ENCODE results near the gene LITAF.

LITAF gene

GRCh38 chr16:11547118-11547916, 39.4 kb downstream of the LITAF start:
- Histone ChIP-seq H3K9ac (ENCODE audit: low read length) (no peak overlapping the region), H3K27ac (ENCODE audit: low read depth, low read length) (peak overlapping the region; percentile 61), H3K36me3 (ENCODE audit: control insufficient read depth, insufficient read depth, low read length) (peaks cover 10% of the 10 kb centered on the region), H3K4me3 (ENCODE audit: low read length) (no peak overlapping the region), H3K4me1 (ENCODE audit: control insufficient read depth, insufficient read depth, low read length) (no peaks in the 10 kb centered on the region), H3K27me3 (ENCODE audit: control insufficient read depth, insufficient read depth, low read length) (no peaks in the 10 kb centered on the region)

- H3K4me1 ChIP-seq (ENCODE audit: control insufficient read depth, insufficient read depth, low read length): no peaks in the 10 kb centered on the region
- H3K9ac ChIP-seq (ENCODE audit: low read length): no peak overlapping the region
- no peaks in the 10 kb centered on the region for H3K27me3 ChIP-seq (ENCODE audit: control insufficient read depth, insufficient read depth, low read length)
- H3K27ac ChIP-seq (ENCODE audit: low read depth, low read length): peak overlapping the region; percentile 61
- H3K36me3 ChIP-seq (ENCODE audit: control insufficient read depth, insufficient read depth, low read length): peaks cover 10% of the 10 kb centered on the region
- no peak overlapping the region for H3K4me3 ChIP-seq (ENCODE audit: low read length)
Measured at GRCh38 chr16:11546608-11547061, 40.1 kb downstream of the LITAF start.

DNA sequence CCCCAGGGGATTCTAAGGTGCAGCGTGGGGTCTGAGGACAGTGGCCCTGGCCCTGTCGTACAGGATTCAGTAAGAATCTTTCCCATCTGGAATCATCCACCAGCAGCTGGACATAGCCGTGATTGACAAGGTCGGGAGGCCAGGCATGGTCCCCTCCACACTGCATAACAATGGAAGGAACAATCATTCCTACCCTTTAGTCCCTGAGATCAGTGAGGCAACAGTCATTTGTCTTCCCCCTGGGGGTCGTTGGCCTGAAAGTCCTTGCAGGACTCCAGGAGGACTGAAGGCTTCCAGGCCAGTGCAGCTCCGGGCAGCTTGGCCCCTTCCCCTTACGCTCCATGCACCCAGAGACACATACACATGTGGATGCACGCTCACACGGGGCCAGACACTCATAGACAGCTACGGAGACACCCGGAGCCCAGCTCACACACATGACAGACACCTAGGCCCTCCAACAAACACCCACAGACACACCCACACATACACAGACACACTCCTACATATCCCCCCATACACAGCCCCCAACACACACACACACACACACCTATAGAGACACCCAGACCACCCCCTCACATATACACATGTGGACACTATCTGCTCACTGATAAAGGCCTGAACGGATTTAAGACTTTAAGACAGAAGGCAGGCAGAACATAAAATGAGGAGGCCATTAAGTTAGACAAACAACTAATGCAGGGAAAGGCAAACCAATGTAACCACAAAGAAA, 42.9 kb downstream of the LITAF start:
- no peak overlapping the region for H3K27ac ChIP-seq (ENCODE audit: low read depth, low read length)
- no peak overlapping the region for H3K4me3 ChIP-seq (ENCODE audit: low read length)
- H3K27me3 ChIP-seq (ENCODE audit: control insufficient read depth, insufficient read depth, low read length): no peaks in the 10 kb centered on the region
- H3K4me1 ChIP-seq (ENCODE audit: control insufficient read depth, insufficient read depth, low read length): no peaks in the 10 kb centered on the region
- no peak overlapping the region for H3K9ac ChIP-seq (ENCODE audit: low read length)
- H3K36me3 ChIP-seq (ENCODE audit: control insufficient read depth, insufficient read depth, low read length): no peaks in the 10 kb centered on the region

DNA sequence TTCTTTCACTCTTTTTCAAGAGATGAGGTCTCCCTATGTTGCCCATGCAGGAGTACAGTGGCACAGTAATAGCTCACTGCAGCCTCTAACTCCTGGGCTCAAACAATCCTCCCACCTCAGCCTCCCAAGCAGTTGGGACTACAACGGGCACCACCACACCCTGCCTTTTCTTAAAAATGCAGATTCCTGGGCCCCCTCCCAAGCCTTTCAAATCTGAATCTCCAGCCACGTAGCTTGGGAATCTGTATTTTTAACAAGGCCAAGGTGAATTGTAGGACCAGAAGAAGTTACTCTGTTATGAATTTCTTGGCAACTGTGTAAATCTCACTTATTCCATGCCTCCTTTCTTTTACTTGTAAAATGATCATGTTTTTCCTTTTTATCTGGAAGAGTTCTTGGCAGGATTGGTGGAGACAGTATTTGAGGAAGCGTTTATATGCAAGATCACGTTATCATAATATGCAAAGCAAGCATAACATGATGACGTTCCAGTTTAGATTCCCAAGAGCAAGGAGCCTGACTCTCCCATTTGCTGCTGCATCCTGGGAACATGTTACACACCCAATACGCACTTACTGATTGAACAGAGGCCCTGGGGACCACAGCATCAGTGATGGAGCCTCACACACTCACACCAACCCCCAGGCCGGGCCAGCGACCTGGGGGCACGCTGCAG, 44.5 kb downstream of the LITAF start:
- no peak overlapping the region for H3K4me3 ChIP-seq (ENCODE audit: low read length)
- no peaks in the 10 kb centered on the region for H3K36me3 ChIP-seq (ENCODE audit: control insufficient read depth, insufficient read depth, low read length)
- no peak overlapping the region for H3K9ac ChIP-seq (ENCODE audit: low read length)
- H3K27me3 ChIP-seq (ENCODE audit: control insufficient read depth, insufficient read depth, low read length): no peaks in the 10 kb centered on the region
- no peak overlapping the region for H3K27ac ChIP-seq (ENCODE audit: low read depth, low read length)
- H3K4me1 ChIP-seq (ENCODE audit: control insufficient read depth, insufficient read depth, low read length): no peaks in the 10 kb centered on the region

DNA sequence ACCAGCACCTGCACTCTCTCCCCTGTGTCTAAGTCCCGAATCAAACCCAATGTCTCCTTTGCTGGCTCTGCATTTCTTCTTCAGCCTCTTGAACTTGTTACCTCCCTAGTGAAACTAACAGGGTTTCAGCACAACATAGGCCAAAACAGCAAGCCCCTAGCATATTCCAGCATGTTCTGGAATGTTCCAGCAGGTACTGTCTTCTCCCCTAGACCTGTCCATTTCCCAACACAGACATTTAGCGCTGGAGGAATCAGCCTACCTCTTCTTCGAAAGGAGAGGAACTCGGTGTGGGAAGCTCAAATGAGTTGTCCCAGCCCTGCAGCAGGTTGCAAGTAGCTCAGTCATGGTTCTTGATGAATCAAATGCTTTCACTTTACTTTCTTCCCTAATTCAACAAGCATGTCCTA, 47.1 kb downstream of the LITAF start:
- Histone ChIP-seq H3K9ac (ENCODE audit: low read length) (no peak overlapping the region), H3K27me3 (ENCODE audit: control insufficient read depth, insufficient read depth, low read length) (no peaks in the 10 kb centered on the region), H3K4me1 (ENCODE audit: control insufficient read depth, insufficient read depth, low read length) (no peaks in the 10 kb centered on the region), H3K36me3 (ENCODE audit: control insufficient read depth, insufficient read depth, low read length) (no peaks in the 10 kb centered on the region), H3K27ac (ENCODE audit: low read depth, low read length) (no peak overlapping the region), H3K4me3 (ENCODE audit: low read length) (no peak overlapping the region)

DNA sequence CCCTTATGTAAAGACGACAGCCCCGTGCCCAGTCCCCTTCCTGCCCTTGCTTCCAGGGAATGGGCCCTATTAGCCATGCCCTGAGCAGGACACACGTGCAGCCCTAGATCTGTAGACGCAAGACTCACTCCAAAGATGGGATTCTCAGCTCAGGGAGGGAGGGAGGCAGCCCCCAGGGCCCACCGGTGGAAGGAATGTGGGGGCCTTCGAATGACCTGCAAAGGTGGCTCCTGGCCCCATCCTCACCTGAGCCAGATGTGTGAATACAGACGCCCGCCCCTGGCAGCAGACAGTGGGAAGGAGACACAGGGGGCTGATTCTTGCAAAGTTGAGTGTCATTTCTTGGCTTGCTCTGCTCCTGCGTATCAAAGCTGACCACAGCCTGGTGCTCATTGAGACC, 47.8 kb downstream of the LITAF start:
- Histone ChIP-seq H3K27ac (ENCODE audit: low read depth, low read length) (no peak overlapping the region), H3K9ac (ENCODE audit: low read length) (no peak overlapping the region), H3K4me3 (ENCODE audit: low read length) (no peak overlapping the region), H3K36me3 (ENCODE audit: control insufficient read depth, insufficient read depth, low read length) (no peaks in the 10 kb centered on the region), H3K27me3 (ENCODE audit: control insufficient read depth, insufficient read depth, low read length) (no peaks in the 10 kb centered on the region), H3K4me1 (ENCODE audit: control insufficient read depth, insufficient read depth, low read length) (no peaks in the 10 kb centered on the region)

- H3K9ac ChIP-seq (ENCODE audit: low read length): no peak overlapping the region
- H3K27me3 ChIP-seq (ENCODE audit: control insufficient read depth, insufficient read depth, low read length): no peaks in the 10 kb centered on the region
- no peaks in the 10 kb centered on the region for H3K4me1 ChIP-seq (ENCODE audit: control insufficient read depth, insufficient read depth, low read length)
- no peak overlapping the region for H3K4me3 ChIP-seq (ENCODE audit: low read length)
- no peak overlapping the region for H3K27ac ChIP-seq (ENCODE audit: low read depth, low read length)
- no peaks in the 10 kb centered on the region for H3K36me3 ChIP-seq (ENCODE audit: control insufficient read depth, insufficient read depth, low read length)
Measured at GRCh38 chr16:11536104-11536866, 50.4 kb downstream of the LITAF start.

DNA sequence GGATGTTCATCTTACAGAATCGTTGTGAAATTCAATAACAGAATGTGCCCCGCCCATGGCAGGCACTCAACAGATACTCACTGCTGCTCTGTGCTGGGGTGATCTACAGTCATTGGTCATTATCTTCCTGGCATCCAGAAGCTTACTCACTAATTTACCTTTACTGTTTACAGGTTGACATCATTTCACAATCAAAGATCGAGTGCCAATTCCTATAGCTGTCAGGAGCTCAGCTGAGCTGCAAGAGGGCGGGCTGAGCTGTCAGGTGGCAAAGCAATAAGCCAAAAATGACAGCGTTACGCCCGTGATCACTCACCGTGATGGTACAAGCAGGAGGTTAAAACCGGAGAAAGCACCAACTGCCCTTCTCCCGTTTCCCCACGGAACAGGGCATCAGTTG, 51.2 kb downstream of the LITAF start:
- H3K4me3 ChIP-seq (ENCODE audit: low read length): no peak overlapping the region
- H3K4me1 ChIP-seq (ENCODE audit: control insufficient read depth, insufficient read depth, low read length): no peaks in the 10 kb centered on the region

GRCh38 chr16:11534262-11534661, 52.5 kb downstream of the LITAF start:
- no peaks in the 10 kb centered on the region for H3K36me3 ChIP-seq (ENCODE audit: control insufficient read depth, insufficient read depth, low read length)
- H3K4me1 ChIP-seq (ENCODE audit: control insufficient read depth, insufficient read depth, low read length): no peaks in the 10 kb centered on the region
- H3K27me3 ChIP-seq (ENCODE audit: control insufficient read depth, insufficient read depth, low read length): no peaks in the 10 kb centered on the region
- no peak overlapping the region for H3K4me3 ChIP-seq (ENCODE audit: low read length)
- no peak overlapping the region for H3K27ac ChIP-seq (ENCODE audit: low read depth, low read length)
- no peak overlapping the region for H3K9ac ChIP-seq (ENCODE audit: low read length)

More for the DNA sequence above, 51.2 kb downstream of the LITAF start:
- H3K27me3 ChIP-seq (ENCODE audit: control insufficient read depth, insufficient read depth, low read length): no peaks in the 10 kb centered on the region
- H3K9ac ChIP-seq (ENCODE audit: low read length): no peak overlapping the region
- H3K36me3 ChIP-seq (ENCODE audit: control insufficient read depth, insufficient read depth, low read length): no peaks in the 10 kb centered on the region
- H3K27ac ChIP-seq (ENCODE audit: low read depth, low read length): no peak overlapping the region

DNA sequence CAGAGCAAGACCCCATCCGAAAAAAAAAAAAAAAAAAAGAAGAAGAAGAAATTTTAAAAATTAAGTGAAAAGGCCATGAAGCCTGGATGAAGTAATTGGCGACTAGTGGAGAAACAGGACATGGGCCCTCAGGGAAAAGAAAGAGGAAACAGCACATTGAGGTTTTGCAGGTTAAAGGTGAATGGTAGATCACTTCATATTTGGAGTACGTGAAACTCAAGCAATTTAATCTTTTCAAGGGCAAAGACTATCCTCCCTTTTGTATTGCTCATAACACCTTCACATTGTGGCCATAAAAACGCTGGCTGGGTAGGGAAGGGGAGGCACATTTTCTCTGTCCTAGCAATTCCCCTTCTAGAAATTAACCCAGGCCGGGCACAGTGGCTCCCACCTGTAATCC, 53.1 kb downstream of the LITAF start:
- Histone ChIP-seq H3K4me1 (ENCODE audit: control insufficient read depth, insufficient read depth, low read length) (no peaks in the 10 kb centered on the region), H3K27me3 (ENCODE audit: control insufficient read depth, insufficient read depth, low read length) (no peaks in the 10 kb centered on the region), H3K27ac (ENCODE audit: low read depth, low read length) (no peak overlapping the region), H3K4me3 (ENCODE audit: low read length) (no peak overlapping the region), H3K9ac (ENCODE audit: low read length) (no peak overlapping the region), H3K36me3 (ENCODE audit: control insufficient read depth, insufficient read depth, low read length) (no peaks in the 10 kb centered on the region)

GRCh38 chr16:11530171-11530940, 56.4 kb downstream of the LITAF start:
- no peaks in the 10 kb centered on the region for H3K4me1 ChIP-seq (ENCODE audit: control insufficient read depth, insufficient read depth, low read length)
- no peaks in the 10 kb centered on the region for H3K27me3 ChIP-seq (ENCODE audit: control insufficient read depth, insufficient read depth, low read length)
- H3K9ac ChIP-seq (ENCODE audit: low read length): no peak overlapping the region
- H3K27ac ChIP-seq (ENCODE audit: low read depth, low read length): no peak overlapping the region
- H3K4me3 ChIP-seq (ENCODE audit: low read length): no peak overlapping the region
- H3K36me3 ChIP-seq (ENCODE audit: control insufficient read depth, insufficient read depth, low read length): no peaks in the 10 kb centered on the region
